Upper lobe of left lung (tissue), 6 donors: Measurements from ENCODE around the gene MYLK2. TPM values are rescaled to one million over a fixed set of nuclear protein-coding genes. Genes with fewer than 3 reads are reported as not detected.

Source experiments
- ATAC-seq, 2 donors: fragments of 200-7000 bp; cut with Tn5 transposase; one replicate each; pipeline ENCODE4 v1.9.1; 2022; ENCODE audit warnings: mild to moderate bottlenecking in 2 of 2, moderate library complexity in 2 of 2; ENCODE audit not compliant: low FRiP score in 2 of 2
- DNase-seq, 2 donors: peaks; one replicate each; pipeline ENCODE4 v3.0.0-alpha.2; 2019 to 2020
- H3K27ac ChIP-seq, 4 donors: fragments of 200-600 bp; sonication (generic); one replicate each; pipeline ENCODE4 v1.5.1; 2016 to 2019
- H3K27me3 ChIP-seq, 4 donors: fragments of 200-600 bp; sonication (generic); one replicate each; pipeline ENCODE4 v1.5.1; 2017 to 2019
- H3K36me3 ChIP-seq, 4 donors: fragments of 200-600 bp; sonication (generic); one replicate each; pipeline ENCODE4 v1.5.1; 2016 to 2019
- H3K4me1 ChIP-seq, 4 donors: fragments of 200-600 bp; sonication (generic); one replicate each; pipeline ENCODE4 v1.5.1; 2018 to 2019
- H3K4me3 ChIP-seq, 4 donors: fragments of 200-600 bp; sonication (generic); one replicate each; pipeline ENCODE4 v1.5.1; 2017 to 2019; ENCODE audit warnings: mild to moderate bottlenecking in 2 of 4, moderate library complexity in 1 of 4
- H3K9me3 ChIP-seq, 4 donors: fragments of 200-600 bp; sonication (generic); one replicate each; pipeline ENCODE4 v1.5.1; 2018 to 2019
- EP300 ChIP-seq, 4 donors: sonication (generic); formaldehyde crosslinking; IDR thresholded peaks; one replicate each; pipeline ENCODE4 v1.5.1; 2017; ENCODE audit warnings: antibody characterized with exemption in 4 of 4, control low read depth in 2 of 4
- POLR2A ChIP-seq, 4 donors: fragments of 450-650 bp; IDR thresholded peaks; one replicate each; pipeline ENCODE4 v1.5.1; 2016 to 2017; ENCODE audit warnings: antibody characterized with exemption in 4 of 4, mild to moderate bottlenecking in 2 of 4
- POLR2AphosphoS5 ChIP-seq, 2 donors: sonication (generic); formaldehyde crosslinking; IDR thresholded peaks; one replicate each; pipeline ENCODE4 v1.5.1; 2017; ENCODE audit warnings: antibody characterized with exemption in 2 of 2
- whole genome bisulfite sequencing, 2 donors: methylation state at CpG; one replicate each; pipeline ENCODE4 v1.1.5; 2017 to 2018; 5-methylcytosine and 5-hydroxymethylcytosine counted together
- total RNA-seq, 6 donors: library from RNA; depleted of rRNA in 4 of 6; stranded (reverse); fragments of >200 nt in 4 of 6; gene quantifications; one replicate each; pipeline versions ENCODE4 v1.1.0 to v1.2.1, GENCODE V29; 2016 to 2021
- TF ChIP-seq, protein P1 (sequence below), 6 experiments: fragments of 450-650 bp in 4 of 6; fragments of 200-600 bp in 2 of 6; sonication (generic) in 2 of 6; IDR thresholded peaks; one replicate each; pipeline ENCODE4 v1.5.1; 2016 to 2019; ENCODE audit warnings: antibody characterized with exemption in 6 of 6
- donor health status: DM: no; HTN: no; CAD: no; lungs with moderate emphysema.
- donor health status: DM: no; HTN: yes; CAD: no; lungs with severe emphysema.

MYLK2 gene
- total RNA-seq, 6 donors from 2014 or later: not detected

DNA sequence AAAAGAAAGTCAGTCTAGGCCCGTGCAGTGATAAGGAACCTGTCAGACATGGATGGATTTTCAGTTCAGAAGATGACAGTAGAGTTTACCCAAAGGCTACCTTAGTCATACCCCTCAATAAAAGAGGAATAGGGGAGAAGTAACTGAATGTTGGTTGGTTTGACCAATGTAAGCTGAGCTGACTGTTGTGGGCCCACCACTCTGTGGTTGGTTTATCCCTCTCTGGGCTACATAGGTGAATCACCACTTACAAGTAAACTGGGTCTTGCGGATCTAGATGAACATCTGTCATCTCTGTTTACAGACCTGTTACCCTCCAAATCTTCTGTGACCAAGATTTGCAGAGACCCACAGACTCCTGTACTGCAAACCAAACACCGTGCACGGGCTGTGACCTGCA lies 37.2 kb upstream of the MYLK2 start:
- no peak for DNase-seq
- H3K27me3 ChIP-seq: no peaks in the 10 kb centered on the region
- no peaks in the 10 kb centered on the region for H3K4me1 ChIP-seq
- TF ChIP-seq EP300 (IDR thresholded peaks at IDR 0.05) (no peak), POLR2AphosphoS5 (IDR thresholded peaks at IDR 0.05) (no peak)
- WGBS, 2 donors: 96 to 98% methylated on average over 4 of the region's 4 CpGs
- no peaks in the 10 kb centered on the region for H3K36me3 ChIP-seq
- no peaks in the 10 kb centered on the region for H3K9me3 ChIP-seq
- no peak overlapping the region for H3K27ac ChIP-seq
- no peak for ATAC-seq
- no peak overlapping the region for H3K4me3 ChIP-seq

DNA sequence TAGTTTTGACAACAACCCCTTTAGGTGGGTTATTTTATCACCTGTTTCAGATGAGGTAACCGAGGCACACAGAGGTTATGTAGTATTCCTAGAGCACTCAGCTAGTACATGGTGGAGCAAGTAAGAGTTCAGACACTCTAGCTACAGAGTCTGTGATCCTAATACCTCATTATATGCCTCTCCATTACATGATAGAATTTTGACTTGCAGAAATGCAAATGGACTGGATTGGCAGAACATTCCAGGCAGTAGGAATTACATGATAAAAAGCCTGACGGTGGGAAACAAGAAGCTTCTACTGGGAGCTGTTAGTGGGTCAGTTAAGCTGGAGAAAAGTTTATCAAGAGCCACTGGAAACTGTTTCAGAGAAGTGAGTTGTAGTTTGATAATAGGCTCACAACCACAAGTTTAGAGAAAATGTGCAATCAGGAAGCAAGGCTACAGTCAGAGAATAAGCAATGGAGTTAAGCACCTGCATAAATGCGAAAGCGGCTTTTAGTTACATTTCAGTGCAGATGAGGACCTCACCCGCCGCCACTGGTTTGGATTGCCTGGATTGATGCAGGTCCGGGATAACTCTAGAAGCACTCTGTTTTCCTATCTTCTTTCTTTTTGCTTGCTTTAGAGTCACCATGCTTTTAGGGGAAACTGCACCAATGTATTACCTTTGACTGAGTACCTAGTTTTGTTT lies 34.7 kb upstream of the MYLK2 start:
- DNase-seq (no peak), ATAC-seq (no peak)
- H3K4me3 ChIP-seq: no peak overlapping the region
- 91 to 97% methylated on average over 7 of the region's 7 CpGs for WGBS, 2 donors
- no peaks in the 10 kb centered on the region for H3K9me3 ChIP-seq
- H3K27ac ChIP-seq: no peak overlapping the region
- H3K36me3 ChIP-seq: no peaks in the 10 kb centered on the region
- no peaks in the 10 kb centered on the region for H3K4me1 ChIP-seq
- TF ChIP-seq POLR2AphosphoS5 (IDR thresholded peaks at IDR 0.05): no peak
- no peak for TF ChIP-seq EP300 (IDR thresholded peaks at IDR 0.05)
- TF ChIP-seq POLR2A (IDR thresholded peaks at IDR 0.05): no peak
- TF ChIP-seq, protein P1, sequence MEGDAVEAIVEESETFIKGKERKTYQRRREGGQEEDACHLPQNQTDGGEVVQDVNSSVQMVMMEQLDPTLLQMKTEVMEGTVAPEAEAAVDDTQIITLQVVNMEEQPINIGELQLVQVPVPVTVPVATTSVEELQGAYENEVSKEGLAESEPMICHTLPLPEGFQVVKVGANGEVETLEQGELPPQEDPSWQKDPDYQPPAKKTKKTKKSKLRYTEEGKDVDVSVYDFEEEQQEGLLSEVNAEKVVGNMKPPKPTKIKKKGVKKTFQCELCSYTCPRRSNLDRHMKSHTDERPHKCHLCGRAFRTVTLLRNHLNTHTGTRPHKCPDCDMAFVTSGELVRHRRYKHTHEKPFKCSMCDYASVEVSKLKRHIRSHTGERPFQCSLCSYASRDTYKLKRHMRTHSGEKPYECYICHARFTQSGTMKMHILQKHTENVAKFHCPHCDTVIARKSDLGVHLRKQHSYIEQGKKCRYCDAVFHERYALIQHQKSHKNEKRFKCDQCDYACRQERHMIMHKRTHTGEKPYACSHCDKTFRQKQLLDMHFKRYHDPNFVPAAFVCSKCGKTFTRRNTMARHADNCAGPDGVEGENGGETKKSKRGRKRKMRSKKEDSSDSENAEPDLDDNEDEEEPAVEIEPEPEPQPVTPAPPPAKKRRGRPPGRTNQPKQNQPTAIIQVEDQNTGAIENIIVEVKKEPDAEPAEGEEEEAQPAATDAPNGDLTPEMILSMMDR (IDR thresholded peaks at IDR 0.05): no peak
- no peaks in the 10 kb centered on the region for H3K27me3 ChIP-seq

DNA sequence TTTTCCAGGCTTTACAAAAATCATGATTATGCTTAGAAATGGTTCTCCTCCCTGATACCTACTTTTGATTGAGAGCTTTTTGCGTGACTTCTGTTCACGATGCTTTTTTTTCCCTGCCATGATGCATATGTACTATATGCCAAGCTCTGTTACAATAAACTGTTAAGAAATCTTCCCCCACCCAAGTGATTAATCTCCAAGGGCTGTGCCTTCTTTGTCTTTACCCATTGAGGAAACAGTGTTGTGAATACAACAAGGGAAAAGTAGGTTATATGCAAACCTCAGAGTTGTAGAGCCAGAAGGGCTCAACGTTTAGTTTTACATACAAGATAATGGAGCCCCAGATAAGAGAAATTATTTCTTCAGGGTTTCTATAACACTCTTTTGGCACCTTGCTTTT lies 34.1 kb upstream of the MYLK2 start:
- 80 to 83% methylated on average over 3 of the region's 3 CpGs for WGBS, 2 donors
- Histone ChIP-seq H3K27ac (no peak overlapping the region), H3K9me3 (no peaks in the 10 kb centered on the region), H3K36me3 (no peaks in the 10 kb centered on the region), H3K27me3 (no peaks in the 10 kb centered on the region), H3K4me1 (no peaks in the 10 kb centered on the region), H3K4me3 (no peak overlapping the region)
- DNase-seq (no peak), ATAC-seq (no peak)
- TF ChIP-seq POLR2AphosphoS5 (IDR thresholded peaks at IDR 0.05): no peak
- TF ChIP-seq, protein P1 (IDR thresholded peaks at IDR 0.05): no peak
- TF ChIP-seq EP300 (IDR thresholded peaks at IDR 0.05): no peak
- no peak for TF ChIP-seq POLR2A (IDR thresholded peaks at IDR 0.05)

DNA sequence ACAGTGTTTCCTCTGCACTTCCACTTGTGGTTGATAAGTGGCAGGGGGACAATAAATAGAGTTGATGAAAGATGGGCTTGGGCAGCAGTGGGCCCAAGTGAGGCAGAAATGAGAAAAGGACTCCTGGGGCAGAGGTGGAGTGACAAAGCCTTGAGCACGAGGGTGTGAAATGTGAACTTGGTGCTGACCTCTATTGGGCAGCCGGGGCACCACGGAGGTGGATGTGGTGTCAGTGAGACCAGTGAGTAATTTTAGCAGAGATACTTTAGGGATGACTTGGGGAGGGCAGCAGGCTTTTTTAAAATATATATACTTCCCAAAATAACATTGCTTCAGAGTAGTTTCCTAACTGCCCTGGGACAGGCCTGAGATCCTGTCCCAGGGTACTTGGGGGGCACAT lies 30.6 kb upstream of the MYLK2 start:
- DNase-seq: no peak
- no peak overlapping the region for H3K27ac ChIP-seq
- no peaks in the 10 kb centered on the region for H3K27me3 ChIP-seq
- TF ChIP-seq EP300 (IDR thresholded peaks at IDR 0.05): no peak
- TF ChIP-seq POLR2AphosphoS5 (IDR thresholded peaks at IDR 0.05): no peak
- no peak overlapping the region for H3K4me3 ChIP-seq
- H3K4me1 ChIP-seq: no peaks in the 10 kb centered on the region
- H3K36me3 ChIP-seq: no peaks in the 10 kb centered on the region
- no peak for ATAC-seq
- H3K9me3 ChIP-seq: no peaks in the 10 kb centered on the region
- WGBS, 2 donors: 74 to 79% methylated on average over 3 of the region's 3 CpGs

DNA sequence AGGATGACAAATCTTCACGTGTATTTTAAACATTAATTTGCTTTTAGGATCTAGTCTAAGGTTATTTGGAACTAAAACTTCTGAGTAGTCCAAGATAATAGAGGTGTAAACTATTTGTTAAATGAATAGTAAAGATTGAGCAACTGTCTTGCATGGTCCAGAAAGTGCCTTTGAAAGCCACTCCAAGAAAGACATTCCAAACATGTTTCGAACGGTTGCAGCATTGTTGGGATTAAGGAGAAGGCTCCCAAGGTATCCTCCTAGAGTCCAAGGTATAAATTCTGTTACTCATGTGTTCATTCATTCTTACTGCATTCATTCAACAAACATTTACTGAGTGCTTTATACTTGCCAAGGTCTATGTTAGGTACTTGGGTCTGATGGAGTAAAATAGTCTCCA lies 28.8 kb upstream of the MYLK2 start:
- Histone ChIP-seq H3K4me3 (no peak overlapping the region), H3K9me3 (no peaks in the 10 kb centered on the region), H3K36me3 (no peaks in the 10 kb centered on the region), H3K4me1 (no peaks in the 10 kb centered on the region), H3K27ac (no peak overlapping the region), H3K27me3 (no peaks in the 10 kb centered on the region)
- no peak for DNase-seq
- 70 to 80% methylated on average over 3 of the region's 3 CpGs for WGBS, 2 donors
- ATAC-seq: no peak
- TF ChIP-seq POLR2A (IDR thresholded peaks at IDR 0.05): no peak
- TF ChIP-seq, protein P1 (IDR thresholded peaks at IDR 0.05): no peak
- no peak for TF ChIP-seq POLR2AphosphoS5 (IDR thresholded peaks at IDR 0.05)
- no peak for TF ChIP-seq EP300 (IDR thresholded peaks at IDR 0.05)

DNA sequence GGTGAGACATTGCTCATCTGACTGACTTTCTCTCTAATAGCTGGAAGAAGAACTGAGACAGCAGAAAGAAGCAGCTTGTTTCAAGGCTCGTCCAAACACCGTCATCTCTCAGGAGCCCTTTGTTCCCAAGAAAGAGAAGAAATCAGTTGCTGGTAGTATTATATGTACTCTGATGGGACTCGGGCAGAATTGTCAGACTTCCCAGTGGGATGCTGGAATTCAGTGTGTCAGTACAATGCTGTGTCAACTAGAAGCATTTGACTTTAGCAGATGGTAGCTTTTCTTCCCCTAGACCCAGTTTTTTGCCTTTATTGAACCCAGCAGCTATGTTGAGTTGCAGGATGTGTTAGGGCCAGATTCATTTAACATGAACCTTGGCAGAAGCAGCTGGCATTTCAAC lies 21.8 kb upstream of the MYLK2 start:
- TF ChIP-seq EP300 (IDR thresholded peaks at IDR 0.05) (no peak), POLR2AphosphoS5 (IDR thresholded peaks at IDR 0.05) (no peak), POLR2A (IDR thresholded peaks at IDR 0.05) (no peak)
- TF ChIP-seq, protein P1 (IDR thresholded peaks at IDR 0.05): no peak
- no peaks in the 10 kb centered on the region for H3K27me3 ChIP-seq
- no peak overlapping the region for H3K4me3 ChIP-seq
- DNase-seq (no peak), ATAC-seq (no peak)
- no peaks in the 10 kb centered on the region for H3K4me1 ChIP-seq
- no peak overlapping the region for H3K27ac ChIP-seq
- no peaks in the 10 kb centered on the region for H3K9me3 ChIP-seq
- 91 to 98% methylated on average over 3 of the region's 3 CpGs for WGBS, 2 donors
- no peaks in the 10 kb centered on the region for H3K36me3 ChIP-seq
